ENCODE data around the gene SIX1. TPM values are rescaled to one million over a fixed set of nuclear protein-coding genes. Genes with fewer than 3 reads are reported as not detected.

SIX1 gene
- polyA plus RNA-seq, 1 of the 3 experiments (the other 2 are of a cell fraction) = 52.1 TPM

DNA sequence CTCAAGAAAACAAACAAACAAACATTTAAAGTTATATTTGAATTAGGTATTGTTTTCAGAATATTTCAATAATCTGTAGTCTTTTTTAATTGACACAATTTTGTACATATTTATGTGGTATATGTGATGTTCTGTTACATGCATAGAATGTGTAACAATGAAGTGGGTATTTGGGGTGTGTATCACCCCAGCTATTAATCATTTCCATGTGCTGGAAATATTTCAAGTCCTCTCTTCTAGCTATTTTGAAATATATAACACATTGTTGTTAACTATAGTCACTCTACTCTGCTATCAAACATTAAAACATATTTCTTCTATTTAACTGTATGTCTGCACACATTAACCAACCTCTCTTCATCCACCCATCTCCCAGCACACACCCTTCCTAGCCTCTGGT lies 32.0 kb upstream of the SIX1 start:
- POLR2A ChIA-PET = no interaction called here
- H3K4me1 ChIP-seq (ENCODE audit: control insufficient read depth in 1 of 2, insufficient read depth in 2 of 2, low read depth in 1 of 2, low read length in 1 of 2) = no peaks in the 10 kb centered on the region

More for the DNA sequence above, 32.0 kb upstream of the SIX1 start:
- Histone ChIP-seq H3K27ac (ENCODE audit: low read depth in 2 of 2, low read length in 1 of 2) (no peak overlapping the region), H3K4me2 (no peak overlapping the region), H3K9me2 (no peaks in the 10 kb centered on the region), H3K9ac (no peak overlapping the region), H3K9me3 (peaks cover 3% of the 10 kb centered on the region; the same call in 1 of the 2 replicates), H3K79me2 (ENCODE audit: insufficient read depth) (no peaks in the 10 kb centered on the region), H3K36me3 (replicated peaks in 1 of 2; ENCODE audit: control insufficient read depth in 1 of 2, insufficient read depth in 2 of 2, low read length in 1 of 2) (no peaks in the 10 kb centered on the region), H3K27me3 (ENCODE audit: insufficient read depth) (no peaks in the 10 kb centered on the region), H3K4me3 (ENCODE audit: low read depth in 2 of 2, low read length in 1 of 2) (no peak overlapping the region), H4K20me1 (ENCODE audit: insufficient read depth) (no peaks in the 10 kb centered on the region), H3F3A (replicated peaks; ENCODE audit: insufficient read depth) (no peaks in the 10 kb centered on the region), H2AFZ (ENCODE audit: low read depth) (no peak overlapping the region)
- CTCF ChIA-PET = interaction anchor here (1.1 kb wide), 1 partner anchor 10 kb away, joined by 3 read pairs; no protein-coding TSS in a partner anchor
- TF ChIP-seq, protein P1, sequence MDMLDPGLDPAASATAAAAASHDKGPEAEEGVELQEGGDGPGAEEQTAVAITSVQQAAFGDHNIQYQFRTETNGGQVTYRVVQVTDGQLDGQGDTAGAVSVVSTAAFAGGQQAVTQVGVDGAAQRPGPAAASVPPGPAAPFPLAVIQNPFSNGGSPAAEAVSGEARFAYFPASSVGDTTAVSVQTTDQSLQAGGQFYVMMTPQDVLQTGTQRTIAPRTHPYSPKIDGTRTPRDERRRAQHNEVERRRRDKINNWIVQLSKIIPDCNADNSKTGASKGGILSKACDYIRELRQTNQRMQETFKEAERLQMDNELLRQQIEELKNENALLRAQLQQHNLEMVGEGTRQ (IDR thresholded peaks at IDR 0.05; ENCODE audit: borderline replicate concordance, low read depth, low read length) = no peak
- TF ChIP-seq POLR2AphosphoS5 (IDR thresholded peaks at IDR 0.05; ENCODE audit: low read depth, low read length) = no peak
- TF ChIP-seq GABPA (IDR thresholded peaks at IDR 0.05; ENCODE audit: low read depth) = no peak
- TF ChIP-seq IRF3 (IDR thresholded peaks at IDR 0.05; ENCODE audit: low read depth, low read length) = no peak
- no peak for TF ChIP-seq JUND (IDR thresholded peaks at IDR 0.05)
- TF ChIP-seq RCOR1 (IDR thresholded peaks at IDR 0.05; ENCODE audit: low read length) = no peak
- TF ChIP-seq FOXJ3 (CRISPR knock-in tag; IDR thresholded peaks at IDR 0.05) = no peak
- no peak for TF ChIP-seq CTCF (IDR thresholded peaks at IDR 0.05)
- no peak for TF ChIP-seq EP300 (IDR thresholded peaks at IDR 0.05; ENCODE audit: borderline replicate concordance in 1 of 2, low read depth in 1 of 2, low read length in 1 of 2)
- TF ChIP-seq FOSL2 (IDR thresholded peaks at IDR 0.05; ENCODE audit: borderline replicate concordance, low read depth) = no peak
- TF ChIP-seq, protein P2, sequence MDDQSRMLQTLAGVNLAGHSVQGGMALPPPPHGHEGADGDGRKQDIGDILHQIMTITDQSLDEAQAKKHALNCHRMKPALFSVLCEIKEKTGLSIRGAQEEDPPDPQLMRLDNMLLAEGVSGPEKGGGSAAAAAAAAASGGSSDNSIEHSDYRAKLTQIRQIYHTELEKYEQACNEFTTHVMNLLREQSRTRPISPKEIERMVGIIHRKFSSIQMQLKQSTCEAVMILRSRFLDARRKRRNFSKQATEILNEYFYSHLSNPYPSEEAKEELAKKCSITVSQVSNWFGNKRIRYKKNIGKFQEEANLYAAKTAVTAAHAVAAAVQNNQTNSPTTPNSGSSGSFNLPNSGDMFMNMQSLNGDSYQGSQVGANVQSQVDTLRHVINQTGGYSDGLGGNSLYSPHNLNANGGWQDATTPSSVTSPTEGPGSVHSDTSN (IDR thresholded peaks at IDR 0.05) = no peak
- TF ChIP-seq YY1 (IDR thresholded peaks at IDR 0.05; ENCODE audit: low read depth) = no peak
- no peak for TF ChIP-seq SIN3A (IDR thresholded peaks at IDR 0.05; ENCODE audit: borderline replicate concordance, low read depth, low read length)
- TF ChIP-seq FOXM1 (IDR thresholded peaks at IDR 0.05; ENCODE audit: low read depth) = no peak
- no peak for TF ChIP-seq NFIC (IDR thresholded peaks at IDR 0.05; ENCODE audit: borderline replicate concordance)
- no peak for TF ChIP-seq TEAD4 (IDR thresholded peaks at IDR 0.05; ENCODE audit: borderline replicate concordance, insufficient read depth)
- TF ChIP-seq RXRA (IDR thresholded peaks at IDR 0.05; ENCODE audit: borderline replicate concordance, low read depth) = no peak
- TF ChIP-seq TAF1 (IDR thresholded peaks at IDR 0.05; ENCODE audit: borderline replicate concordance, low read depth, low read length) = no peak
- TF ChIP-seq, protein P3, sequence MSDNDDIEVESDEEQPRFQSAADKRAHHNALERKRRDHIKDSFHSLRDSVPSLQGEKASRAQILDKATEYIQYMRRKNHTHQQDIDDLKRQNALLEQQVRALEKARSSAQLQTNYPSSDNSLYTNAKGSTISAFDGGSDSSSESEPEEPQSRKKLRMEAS (IDR thresholded peaks at IDR 0.05; ENCODE audit: low read depth) = no peak
- DNase-seq = no peak

All from SK-N-SH (cell line).